Frontal cortex (tissue), 4 donors: ENCODE results near the gene HOXC12. TPM values are rescaled to one million over a fixed set of nuclear protein-coding genes. Genes with fewer than 3 reads are reported as not detected.

Experiments
- DNase-seq, 2 donors: peaks; one replicate each; pipeline ENCODE4 v3.0.0; 2012; ENCODE audit warnings: low spot score in 2 of 2
- FAIRE-seq: peaks from 2 replicates; lab custom pipeline; 2012; peaks lifted over from hg19 to GRCh38; lab: Jason Lieb, UNC
- total RNA-seq: library from RNA; depleted of rRNA; stranded (reverse); fragments of >200 nt; gene quantifications from one replicate; pipeline ENCODE4 v1.2.3, GENCODE V29; 2014
- donor health status: control.
- donor health status: control.
- donor health status: control.

Gene HOXC12
- total RNA-seq, 1 donor from 2014 or later: not detected

GRCh38 chr12:53953831-53954693 is 641 bp upstream of the HOXC12 start:
- FAIRE-seq: no peak
- no peak for DNase-seq

GRCh38 chr12:53955036-53955775 is 503 bp downstream of the HOXC12 start:
- DNase-seq: no peak

GRCh38 chr12:53955776-53956250 is 1.1 kb downstream of the HOXC12 start:
- FAIRE-seq: no peak
- no peak for DNase-seq

More at GRCh38 chr12:53955036-53955775, 503 bp downstream of the HOXC12 start:
- no peak for FAIRE-seq

- DNase-seq (no peak), FAIRE-seq (no peak)
Measured at GRCh38 chr12:53956251-53956887, 1.7 kb downstream of the HOXC12 start.

- DNase-seq (no peak), FAIRE-seq (no peak)
Measured at GRCh38 chr12:53956914-53957536, 2.3 kb downstream of the HOXC12 start.

- DNase-seq (no peak), FAIRE-seq (no peak)
Measured at GRCh38 chr12:53958128-53958527, 3.4 kb downstream of the HOXC12 start.

- no peak for DNase-seq
- FAIRE-seq: no peak
Measured at GRCh38 chr12:53959314-53959713, 4.6 kb downstream of the HOXC12 start.

GRCh38 chr12:53960187-53961024 is 5.7 kb downstream of the HOXC12 start:
- DNase-seq (no peak), FAIRE-seq (no peak)

- DNase-seq: no peak
- FAIRE-seq: no peak
Measured at GRCh38 chr12:53961025-53961761, 6.5 kb downstream of the HOXC12 start.

GRCh38 chr12:53963005-53963404 is 8.3 kb downstream of the HOXC12 start:
- FAIRE-seq (no peak), DNase-seq (no peak)

- FAIRE-seq: no peak
Measured at GRCh38 chr12:53963434-53964314, 9.0 kb downstream of the HOXC12 start.

GRCh38 chr12:53964315-53964713 is 9.6 kb downstream of the HOXC12 start:
- FAIRE-seq (no peak), DNase-seq (no peak)

More at GRCh38 chr12:53963434-53964314, 9.0 kb downstream of the HOXC12 start:
- DNase-seq: no peak

GRCh38 chr12:53965281-53966084 is 10.8 kb downstream of the HOXC12 start:
- DNase-seq (no peak), FAIRE-seq (no peak)

- DNase-seq: no peak
- FAIRE-seq: no peak
Measured at GRCh38 chr12:53966085-53966384, 11.3 kb downstream of the HOXC12 start.

GRCh38 chr12:53966385-53967133 is 11.9 kb downstream of the HOXC12 start:
- FAIRE-seq (no peak), DNase-seq (no peak)

GRCh38 chr12:53967421-53967925 is 12.8 kb downstream of the HOXC12 start:
- FAIRE-seq: no peak

More at GRCh38 chr12:53967421-53967925, 12.8 kb downstream of the HOXC12 start:
- DNase-seq: no peak
